ENCODE data around the gene CHMP4A.
"Not testable (repeated sequence)": the region's sequence is repeated elsewhere in the genome, so short reads cannot be mapped to it uniquely, and the experiment has no call there.

Gene CHMP4A

GRCh38 chr14:24224618-24225071, 11.4 kb upstream of the CHMP4A start:
- no peak for DNase-seq (ENCODE audit: low read depth)

GRCh38 chr14:24222987-24223386, 9.7 kb upstream of the CHMP4A start:
- not testable (repeated sequence) for DNase-seq (ENCODE audit: low read depth)

- DNase-seq (ENCODE audit: low read depth), result no peak
Observed at GRCh38 chr14:24219521-24219920, 6.2 kb upstream of the CHMP4A start.

- no peak for DNase-seq (ENCODE audit: low read depth)
Observed at GRCh38 chr14:24219080-24219479, 5.8 kb upstream of the CHMP4A start.

- DNase-seq (ENCODE audit: low read depth), result not testable (repeated sequence)
Observed at GRCh38 chr14:24216876-24217275, 3.6 kb upstream of the CHMP4A start.

GRCh38 chr14:24216345-24216699, 3.0 kb upstream of the CHMP4A start:
- DNase-seq (ENCODE audit: low read depth), result no peak

- DNase-seq (ENCODE audit: low read depth), result peak; percentile 78
Observed at GRCh38 chr14:24215495-24216344, 2.4 kb upstream of the CHMP4A start, which contains the start of gene MDP1. MDP1 (minus strand) TSS chr14:24216066; CDS start chr14:24215955, 111 bp downstream.

- no peak for DNase-seq (ENCODE audit: low read depth)
Observed at GRCh38 chr14:24213866-24214662, 776 bp upstream of the CHMP4A start.

GRCh38 chr14:24211311-24211710, 2.0 kb downstream of the CHMP4A start:
- DNase-seq (ENCODE audit: low read depth), result no peak

GRCh38 chr14:24207625-24208024, 5.7 kb downstream of the CHMP4A start:
- DNase-seq (ENCODE audit: low read depth), result no peak

GRCh38 chr14:24207104-24207551, 6.2 kb downstream of the CHMP4A start:
- no peak for DNase-seq (ENCODE audit: low read depth)

- no peak for DNase-seq (ENCODE audit: low read depth)
Observed at GRCh38 chr14:24206260-24207103, 6.8 kb downstream of the CHMP4A start.

GRCh38 chr14:24204163-24205146, 8.8 kb downstream of the CHMP4A start:
- no peak for DNase-seq (ENCODE audit: low read depth)

- not testable (repeated sequence) for DNase-seq (ENCODE audit: low read depth)
Observed at GRCh38 chr14:24203249-24203886, 9.9 kb downstream of the CHMP4A start.

GRCh38 chr14:24202538-24202937, 10.8 kb downstream of the CHMP4A start:
- not testable (repeated sequence) for DNase-seq (ENCODE audit: low read depth)

GRCh38 chr14:24198814-24199524, 14.3 kb downstream of the CHMP4A start:
- no peak for DNase-seq (ENCODE audit: low read depth)

- DNase-seq (ENCODE audit: low read depth), result no peak
Observed at GRCh38 chr14:24197056-24197450, 16.2 kb downstream of the CHMP4A start.

GRCh38 chr14:24196071-24197055, 16.9 kb downstream of the CHMP4A start:
- no peak for DNase-seq (ENCODE audit: low read depth)

Measured in T-helper 22 cell (primary cell).